GM18517 (cell line): Measurements from ENCODE around the gene CLCN4.

ENCODE experiments used
- ATAC-seq: cut with Tn5 transposase; IDR thresholded peaks from one replicate; pipeline ENCODE4 v1.9.1; 2021; ENCODE audit warnings: mild to moderate bottlenecking, moderate library complexity; ENCODE audit not compliant: unreplicated experiment

CLCN4 gene

DNA sequence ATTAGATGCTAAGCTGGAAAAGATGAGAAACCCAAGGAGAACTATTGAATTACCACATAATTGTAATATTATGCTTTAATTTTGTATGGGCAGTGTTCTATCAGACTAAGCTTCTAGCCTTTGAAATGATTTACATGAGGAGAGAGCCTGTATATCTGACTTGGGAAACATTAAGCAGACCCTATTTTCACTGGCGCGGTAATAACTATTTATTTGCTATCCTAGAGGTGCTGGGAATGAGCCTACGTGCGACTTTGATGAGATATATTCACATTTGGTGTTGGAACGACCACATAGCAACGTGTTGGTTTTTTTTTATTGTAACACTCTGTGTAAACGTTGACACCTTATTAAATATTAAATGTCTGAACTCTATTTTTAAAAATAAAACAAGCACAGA lies 80.5 kb downstream of the CLCN4 start:
- no peak for ATAC-seq

DNA sequence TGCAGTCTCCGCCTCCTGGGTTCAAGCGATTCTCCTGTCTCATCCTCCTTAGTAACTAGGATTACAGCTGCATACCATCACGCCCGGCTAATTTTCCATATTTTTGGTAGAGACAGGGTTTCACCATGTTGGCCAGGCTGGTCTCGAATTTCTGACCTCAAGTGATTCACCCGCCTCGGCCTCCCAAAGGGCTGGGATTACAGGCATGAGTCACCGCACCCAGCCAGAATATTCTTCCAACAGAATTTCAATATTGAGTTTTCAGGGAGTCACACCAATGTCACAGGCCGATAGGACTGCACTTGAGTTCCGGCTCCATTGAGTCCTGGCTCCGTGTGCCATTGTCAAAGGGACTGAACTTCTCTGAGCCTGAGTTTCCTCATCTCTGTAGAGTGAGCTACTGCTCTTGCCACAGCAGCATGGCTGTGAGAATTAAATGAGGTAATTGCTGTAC lies 82.9 kb downstream of the CLCN4 start:
- ATAC-seq, result no peak

DNA sequence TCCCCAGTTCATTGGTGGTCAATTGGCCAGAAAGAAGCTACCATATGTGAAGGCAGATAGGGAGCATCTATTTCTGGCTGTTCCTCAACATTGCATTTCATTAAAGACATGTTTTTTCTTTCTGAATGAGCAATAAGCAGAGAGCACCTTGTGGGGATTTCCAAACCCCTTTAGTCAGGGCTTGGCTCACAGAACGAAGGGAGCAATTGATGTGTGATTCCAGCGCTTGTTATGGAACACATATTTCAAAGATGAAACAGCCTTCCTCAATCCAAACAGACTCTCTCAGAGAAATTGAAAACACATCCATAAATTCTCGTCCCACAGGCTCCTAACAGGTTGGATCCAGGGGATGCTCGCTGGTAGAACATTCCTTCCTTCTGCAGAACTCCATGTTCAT lies 84.1 kb downstream of the CLCN4 start:
- no peak for ATAC-seq

DNA sequence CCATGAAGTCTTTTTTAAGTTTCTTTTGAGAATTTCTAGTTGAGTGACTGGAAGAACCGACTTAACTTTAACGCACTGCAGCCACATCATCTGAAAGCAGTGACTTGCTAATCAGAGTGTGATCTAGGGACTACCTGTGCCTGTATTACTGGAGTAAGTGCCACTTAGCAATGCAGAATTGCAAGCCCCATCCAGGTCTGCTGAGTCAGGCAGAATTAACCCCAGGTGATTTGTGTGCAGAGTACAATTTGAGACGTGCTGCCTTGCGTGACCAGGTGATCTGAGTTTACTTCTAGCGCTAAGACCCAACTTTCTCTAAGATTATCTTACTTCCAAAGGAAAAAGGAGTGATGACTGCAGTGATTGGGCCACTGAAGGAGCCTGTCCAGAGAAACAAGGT lies 85.3 kb downstream of the CLCN4 start:
- ATAC-seq, result no peak

DNA sequence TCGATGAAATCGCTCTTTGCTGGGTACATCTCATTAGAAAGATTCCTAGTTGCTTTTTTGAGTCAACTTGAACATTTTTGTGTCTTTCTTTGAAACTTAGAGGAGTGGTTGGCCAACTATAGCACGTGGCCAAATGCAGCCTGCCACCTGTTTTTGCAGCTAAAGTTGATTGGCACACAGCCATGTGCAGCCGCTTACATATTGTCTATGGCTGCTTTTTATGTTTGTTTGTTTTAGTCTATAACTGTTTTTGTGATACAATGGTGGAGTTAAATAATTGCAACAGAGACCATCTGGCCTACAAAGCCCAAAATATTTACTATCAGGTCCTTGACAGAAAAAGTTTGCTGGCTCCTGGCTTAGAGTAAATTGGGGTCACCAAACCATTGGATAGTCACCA lies 86.3 kb downstream of the CLCN4 start:
- no peak for ATAC-seq

DNA sequence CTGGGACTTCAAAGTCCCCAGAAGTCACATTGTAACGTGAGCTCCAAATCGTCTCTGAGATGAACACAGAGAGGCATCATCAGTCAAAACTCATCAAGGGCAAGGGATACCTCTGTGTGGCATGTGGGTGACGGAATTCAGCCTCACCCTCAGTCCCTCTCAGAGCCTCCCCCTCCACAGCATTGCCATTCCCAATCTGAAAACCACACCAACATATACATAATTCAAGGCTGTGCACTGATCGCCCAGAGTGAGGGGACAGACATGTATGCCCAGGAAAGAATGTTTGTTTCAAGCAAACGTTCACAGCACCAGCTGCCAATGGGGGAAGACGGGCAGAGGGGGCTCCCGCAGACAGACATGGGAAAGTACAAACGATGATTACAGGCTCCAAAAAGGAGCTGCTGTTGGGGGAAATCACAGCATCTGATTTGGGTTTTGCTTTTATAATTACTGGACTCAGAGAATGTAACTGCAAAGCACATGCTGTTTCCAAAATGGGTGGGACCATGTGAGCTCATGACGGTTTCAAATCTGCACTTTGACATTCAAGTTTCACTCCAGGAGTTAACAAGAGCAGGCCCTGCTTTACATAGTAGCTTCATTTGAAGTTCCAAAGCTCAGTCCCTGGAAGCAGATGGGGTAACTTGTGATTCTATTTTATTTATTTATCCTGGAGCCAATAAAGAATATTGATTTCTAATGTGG lies 88.3 kb downstream of the CLCN4 start:
- no peak for ATAC-seq

DNA sequence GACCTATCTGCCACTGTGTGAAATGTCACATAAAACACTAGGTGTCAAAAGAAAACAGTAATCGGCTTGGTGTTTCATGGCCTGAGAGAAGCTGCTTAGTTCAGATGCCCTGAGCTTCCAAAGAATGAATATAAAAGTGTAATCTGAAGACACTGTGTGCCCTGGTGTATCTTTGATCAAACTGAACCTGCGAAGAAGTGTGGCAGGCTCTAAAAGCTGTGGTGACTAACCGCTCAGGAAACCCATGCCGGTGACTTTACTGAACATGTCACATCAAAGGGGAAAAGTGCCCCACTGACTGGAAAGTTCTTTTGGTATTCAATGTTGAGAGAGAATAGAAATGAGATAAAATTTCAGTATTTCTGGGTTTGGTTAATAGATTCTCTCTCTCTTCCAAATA lies 89.1 kb downstream of the CLCN4 start:
- no peak for ATAC-seq

DNA sequence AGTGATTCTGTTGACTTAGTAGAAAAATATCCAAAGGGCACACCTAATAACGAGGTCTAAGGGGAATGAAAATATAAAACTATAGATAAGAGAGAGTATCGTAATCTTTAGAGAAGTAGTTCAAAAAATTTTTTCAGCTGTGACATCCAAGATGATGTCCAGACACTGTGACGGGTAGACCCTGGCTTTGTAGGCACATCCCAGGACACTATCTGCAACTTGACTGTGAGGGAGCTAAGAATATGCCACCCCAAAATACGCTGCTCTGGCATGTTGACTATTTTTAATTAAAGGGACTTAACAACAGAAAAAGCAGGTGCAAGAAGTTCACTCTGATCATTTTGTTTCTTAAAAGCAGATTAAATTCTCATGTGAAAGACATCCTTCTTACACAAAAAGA lies 89.5 kb downstream of the CLCN4 start:
- ATAC-seq, result no peak

DNA sequence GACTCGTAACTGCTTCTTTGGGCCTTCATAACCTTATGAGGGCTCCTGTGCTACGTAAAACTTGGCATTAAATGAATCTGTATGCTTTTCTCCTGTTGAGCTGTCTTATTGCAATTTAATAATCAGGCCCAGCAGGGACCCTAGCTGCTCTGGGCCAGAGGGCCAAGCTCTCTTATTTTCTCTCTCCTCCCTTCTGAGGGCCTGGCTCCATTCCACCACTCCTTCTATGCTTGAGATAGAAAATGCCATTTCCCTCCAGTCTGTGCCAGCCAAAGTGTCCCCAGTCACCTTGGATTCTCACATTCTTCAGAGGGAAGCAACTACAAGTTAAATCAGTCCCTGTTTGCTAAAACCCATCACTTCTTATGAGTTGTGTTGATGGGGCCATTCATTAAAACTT lies 90.1 kb downstream of the CLCN4 start:
- ATAC-seq, result no peak

DNA sequence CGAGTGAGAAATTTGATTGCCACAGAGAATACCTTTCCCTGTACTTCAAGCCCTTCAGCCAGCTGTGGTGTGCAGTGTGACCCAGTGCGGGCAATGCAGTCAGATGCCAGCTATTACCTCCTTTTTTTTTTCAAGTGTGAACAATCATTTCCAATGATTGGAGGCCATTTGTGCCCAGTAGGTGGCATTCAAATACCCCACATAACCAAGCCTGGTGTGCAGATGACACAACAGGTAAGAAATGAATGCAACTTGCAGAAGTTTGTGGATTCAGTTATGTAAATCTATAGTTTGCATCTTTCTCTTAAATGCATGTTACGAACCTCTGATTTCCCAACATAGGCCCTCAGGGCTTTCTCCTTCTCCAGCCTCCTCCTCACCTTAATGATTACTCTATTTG lies 98.0 kb downstream of the CLCN4 start:
- ATAC-seq, result no peak

DNA sequence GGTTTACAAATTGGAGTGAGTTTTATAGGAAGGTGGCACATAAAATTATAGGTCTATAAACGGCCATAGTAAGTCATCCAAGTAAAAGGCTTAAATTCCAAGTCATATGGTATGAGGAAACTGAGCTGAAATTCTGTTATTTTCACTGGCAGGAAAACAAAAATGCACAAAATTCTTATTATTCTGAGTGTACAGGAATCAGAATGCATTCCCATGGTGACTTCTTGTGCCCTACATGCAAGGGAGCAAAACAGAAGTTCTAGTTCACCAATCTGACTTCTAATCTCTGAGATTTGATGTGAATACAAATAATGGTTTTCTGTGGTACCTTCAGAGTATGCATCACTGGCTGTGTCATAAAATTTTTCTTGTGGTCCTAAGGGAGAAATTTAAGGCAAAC lies 102.9 kb downstream of the CLCN4 start:
- ATAC-seq, result no peak

DNA sequence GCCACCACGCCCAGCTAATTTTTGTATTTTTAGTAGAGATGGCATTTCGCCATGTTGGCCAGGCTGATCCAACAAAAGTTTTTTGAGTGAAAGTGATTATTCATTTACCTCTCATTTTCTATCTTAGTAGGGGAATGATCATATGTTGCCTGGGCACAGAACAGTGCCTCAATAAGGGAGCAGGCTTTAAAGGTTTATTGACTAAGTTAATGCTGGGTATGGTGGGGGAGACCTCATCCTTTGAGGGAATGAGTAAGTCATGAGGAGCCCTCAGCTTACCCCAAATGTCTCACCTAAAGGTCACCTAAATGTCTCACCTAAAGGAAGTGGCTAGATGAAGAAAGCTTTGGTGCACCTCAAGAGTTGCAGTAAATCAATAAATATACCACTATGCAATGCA lies 109.0 kb downstream of the CLCN4 start:
- ATAC-seq, result no peak

DNA sequence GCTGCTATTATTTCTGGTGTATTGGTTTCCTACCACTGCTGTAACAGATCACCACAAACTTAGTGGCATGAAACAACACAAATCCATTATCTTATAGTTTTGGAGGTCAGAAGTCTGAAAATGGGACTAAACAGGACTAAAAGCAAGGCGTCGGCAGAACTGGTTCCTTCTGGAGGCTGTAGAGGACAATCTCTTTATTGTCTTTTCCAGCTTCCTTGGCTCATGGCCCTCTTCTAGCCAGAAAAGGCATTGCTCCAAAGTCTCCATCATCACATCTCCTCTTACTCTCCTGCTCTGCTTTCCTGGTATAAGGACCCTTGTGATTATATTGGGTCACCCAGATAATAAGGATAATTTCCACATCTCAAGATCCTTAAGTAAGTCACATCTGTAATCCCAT lies 121.9 kb downstream of the CLCN4 start:
- ATAC-seq, result no peak

DNA sequence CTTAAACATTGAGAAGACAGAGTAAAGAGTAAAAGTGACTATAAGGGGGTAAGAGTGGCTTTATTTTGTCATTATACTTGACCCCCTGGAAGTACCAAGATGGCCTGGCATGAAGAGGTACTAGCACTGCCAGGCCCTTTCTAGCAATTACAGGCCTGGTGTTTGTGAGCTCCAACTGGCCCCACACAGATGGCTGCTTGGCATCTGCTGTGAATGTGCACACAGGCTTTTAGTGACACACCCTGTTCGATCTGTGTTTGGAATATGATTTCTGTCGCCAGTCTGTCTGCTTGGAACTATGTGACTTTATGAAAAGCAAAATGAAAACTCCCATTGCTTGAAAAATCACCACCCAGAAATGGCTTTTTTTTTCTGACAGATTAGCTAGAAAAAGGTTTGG lies 123.3 kb downstream of the CLCN4 start:
- ATAC-seq, result no peak

DNA sequence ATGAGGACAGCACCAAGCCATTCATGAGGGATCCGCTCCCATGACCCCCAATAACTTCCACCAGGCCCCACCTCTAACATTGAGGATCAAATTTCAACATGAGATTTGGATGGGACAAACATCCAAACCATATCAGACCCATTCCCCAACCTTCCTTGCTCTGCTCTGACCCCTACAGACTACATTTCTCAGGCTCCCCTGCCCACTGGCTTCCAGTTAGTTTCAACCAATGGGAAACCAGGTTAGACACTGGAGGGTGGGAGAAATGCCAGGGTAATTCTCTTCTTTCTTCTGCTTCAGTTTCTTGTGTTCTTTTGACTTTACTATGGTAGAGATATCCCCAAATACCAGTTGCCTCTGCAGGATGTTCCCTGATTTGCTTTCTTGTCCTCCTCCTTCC lies 125.7 kb downstream of the CLCN4 start:
- ATAC-seq, result no peak

DNA sequence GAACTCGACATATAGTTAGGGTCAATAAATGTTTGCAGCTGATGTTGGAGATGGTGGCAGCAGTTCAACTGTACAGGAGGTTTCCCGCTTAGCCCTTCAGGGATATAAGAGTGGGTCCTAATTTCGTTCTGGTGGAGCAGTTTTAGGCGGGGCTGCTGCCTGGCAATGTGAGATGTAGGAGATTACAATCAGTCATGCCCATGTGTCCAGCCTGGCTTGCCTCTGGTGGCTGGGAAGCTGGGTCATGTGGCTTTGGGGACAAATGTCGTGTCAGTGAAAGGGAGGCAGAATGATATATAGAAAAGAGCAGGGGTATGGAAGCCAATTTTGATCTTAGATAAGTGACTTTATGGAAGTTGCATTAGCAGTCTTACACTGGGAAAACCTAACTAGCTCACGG lies 129.4 kb downstream of the CLCN4 start:
- no peak for ATAC-seq
